D341Med (cell line): ENCODE measurements around the gene ANO7.

Experiments
- DNase-seq: peaks from one replicate; pipeline ENCODE4 v3.0.0; 2012; ENCODE audit warnings: low spot score

Gene ANO7

GRCh38 chr2:241208058-241208457, 19.6 kb downstream of the ANO7 start:
- DNase-seq = no peak

GRCh38 chr2:241209271-241209670, 20.8 kb downstream of the ANO7 start:
- DNase-seq = no peak

- no peak for DNase-seq
Measured at GRCh38 chr2:241211276-241211675, 22.8 kb downstream of the ANO7 start.

- no peak for DNase-seq
Measured at GRCh38 chr2:241213041-241213440, 24.6 kb downstream of the ANO7 start.

GRCh38 chr2:241213567-241213966, 25.1 kb downstream of the ANO7 start:
- no peak for DNase-seq

- DNase-seq = no peak
Measured at GRCh38 chr2:241214209-241214608, 25.7 kb downstream of the ANO7 start.

GRCh38 chr2:241214766-241215165, 26.3 kb downstream of the ANO7 start:
- no peak for DNase-seq

- DNase-seq = no peak
Measured at GRCh38 chr2:241215421-241215820, 26.9 kb downstream of the ANO7 start.

GRCh38 chr2:241216211-241216761, 27.8 kb downstream of the ANO7 start:
- DNase-seq = no peak

- peak; percentile 82 for DNase-seq
Measured at GRCh38 chr2:241217320-241218031, 29.0 kb downstream of the ANO7 start.

GRCh38 chr2:241218131-241219029, 29.9 kb downstream of the ANO7 start:
- DNase-seq = peak; percentile 74

- no peak for DNase-seq
Measured at GRCh38 chr2:241219030-241219382, 30.5 kb downstream of the ANO7 start.

- DNase-seq = no peak
Measured at GRCh38 chr2:241219856-241220356, 31.4 kb downstream of the ANO7 start.

- no peak for DNase-seq
Measured at GRCh38 chr2:241223211-241224017, 34.9 kb downstream of the ANO7 start.

- no peak for DNase-seq
Measured at GRCh38 chr2:241224018-241224850, 35.8 kb downstream of the ANO7 start.

GRCh38 chr2:241224851-241225438, 36.5 kb downstream of the ANO7 start:
- no peak for DNase-seq

- DNase-seq = no peak
Measured at GRCh38 chr2:241225545-241225944, 37.1 kb downstream of the ANO7 start.

GRCh38 chr2:241225983-241226382, 37.5 kb downstream of the ANO7 start:
- DNase-seq = no peak

- DNase-seq = no peak
Measured at GRCh38 chr2:241226723-241227572, 38.5 kb downstream of the ANO7 start.

GRCh38 chr2:241227594-241227993, 39.1 kb downstream of the ANO7 start:
- no peak for DNase-seq
